ENCODE data around the gene CRPPA.

- TF ChIP-seq EZH2phosphoT487 (IDR thresholded peaks at IDR 0.05; ENCODE audit: borderline replicate concordance) (no peak), CTCF (conservative IDR thresholded peaks at IDR 0.05; ENCODE audit: low read length) (no peak)
Observed at GRCh38 chr7:16446508-16446907, 25.2 kb upstream of the CRPPA start.
